ENCODE results near the gene KLHDC7B.

- TF ChIP-seq POLR2AphosphoS5 (IDR thresholded peaks at IDR 0.05; ENCODE audit: low read depth, low read length) (no peak), POLR2A (IDR thresholded peaks at IDR 0.05; ENCODE audit: low read depth, low read length) (peak; percentile 45; the same call in 1 of the 2 replicates), PAX5 (IDR thresholded peaks at IDR 0.05; ENCODE audit: insufficient read depth, low read length, severe bottlenecking) (no peak)
Observed at GRCh38 chr22:50548040-50548920, 2.6 kb downstream of the KLHDC7B start.
